Neural crest cell (in vitro differentiated cells): ENCODE measurements around the gene RNF123. TPM values are rescaled to one million over a fixed set of nuclear protein-coding genes. Genes with fewer than 3 reads are reported as not detected.
A peak's percentile ranks its signal among the peaks of the same experiment; 100 is the strongest.

Experiments used
- DNase-seq: peaks from one replicate; pipeline ENCODE4 v3.0.0; 2021; ENCODE audit warnings: low read depth, mixed read lengths, low spot score
- H3K27ac Mint-ChIP-seq: one replicate; pipeline ENCODE4 v1.8.0; 2021; ENCODE audit warnings: mild to moderate bottlenecking, mixed read lengths; ENCODE audit not compliant: unreplicated experiment
- H3K27me3 Mint-ChIP-seq: 2 replicates; pipeline ENCODE4 v1.8.0; 2021; ENCODE audit warnings: low read depth, mild to moderate bottlenecking, mixed read lengths
- H3K36me3 Mint-ChIP-seq: 2 replicates; pipeline ENCODE4 v1.8.0; 2021; ENCODE audit warnings: low read depth, mild to moderate bottlenecking, mixed read lengths
- H3K4me1 Mint-ChIP-seq: 2 replicates; pipeline ENCODE4 v1.8.0; 2021; ENCODE audit warnings: mixed read lengths
- H3K4me3 Mint-ChIP-seq: one replicate; pipeline ENCODE4 v1.8.0; 2021; ENCODE audit warnings: mild to moderate bottlenecking, mixed read lengths
- H3K9me3 Mint-ChIP-seq: 2 replicates; pipeline ENCODE4 v1.8.0; 2021; ENCODE audit warnings: mixed read lengths
- CTCF ChIP-seq: fragments of 200-600 bp; sonication (generic); conservative IDR thresholded peaks from 2 replicates; pipeline ENCODE4 v1.5.0; 2021; ENCODE audit warnings: antibody characterized with exemption, mild to moderate bottlenecking
- long read RNA-seq: library from polyadenylated mRNA; unstranded; transcript quantifications from one replicate; pipeline ENCODE4 v2.0.0, GENCODE V29; 2020
- total RNA-seq: library from RNA; stranded (reverse); gene quantifications from 2 replicates; pipeline ENCODE4 v1.2.1, GENCODE V29; 2021

RNF123 gene
- total RNA-seq = 42.4 and 44.9 TPM in 2 replicates
- long read RNA-seq, full-length matches to known transcripts = 1 of 14 reads
- long read RNA-seq, partial matches to known transcripts = 4 of 14 reads
- long read RNA-seq, other reads (novel, unspliced or antisense) = 9 of 14 reads

GRCh38 chr3:49689046-49689907, at the start of gene RNF123, which contains the start of gene MST1:
RNF123 (plus strand) TSS chr3:49689557; CDS start chr3:49691166, 1,609 bp downstream.
MST1 (minus strand) TSS chr3:49689474; CDS start chr3:49688691, 783 bp downstream.
- no peaks in the 10 kb centered on the region for H3K9me3 Mint-ChIP-seq
- H3K27ac Mint-ChIP-seq = peak within 1 kb of the TSS; percentile 98
- TF ChIP-seq CTCF = peak; percentile 50
- peak; percentile 96 for DNase-seq
- peak within 1 kb of the TSS; percentile 97 for H3K4me3 Mint-ChIP-seq
- no peaks in the 10 kb centered on the region for H3K36me3 Mint-ChIP-seq
- peaks cover 18% of the 10 kb centered on the region for H3K27me3 Mint-ChIP-seq
- H3K4me1 Mint-ChIP-seq = peaks cover 25% of the 10 kb centered on the region

- no peaks in the 10 kb centered on the region for H3K36me3 Mint-ChIP-seq
- H3K4me3 Mint-ChIP-seq = no peak overlapping the region
- H3K27me3 Mint-ChIP-seq = no peaks in the 10 kb centered on the region
- no peak for DNase-seq
- no peaks in the 10 kb centered on the region for H3K4me1 Mint-ChIP-seq
- H3K9me3 Mint-ChIP-seq = no peaks in the 10 kb centered on the region
- no peak overlapping the region for H3K27ac Mint-ChIP-seq
- no peak for TF ChIP-seq CTCF
These were observed 48.1 kb upstream of the RNF123 start for GRCh38 chr3:49641292-49641691.

GRCh38 chr3:49641921-49642707, 47.2 kb upstream of the RNF123 start:
- TF ChIP-seq CTCF = no peak
- H3K27ac Mint-ChIP-seq = no peak overlapping the region
- no peak for DNase-seq
- no peak overlapping the region for H3K4me3 Mint-ChIP-seq
- H3K27me3 Mint-ChIP-seq = no peaks in the 10 kb centered on the region
- no peaks in the 10 kb centered on the region for H3K4me1 Mint-ChIP-seq
- no peaks in the 10 kb centered on the region for H3K9me3 Mint-ChIP-seq
- no peaks in the 10 kb centered on the region for H3K36me3 Mint-ChIP-seq

- no peaks in the 10 kb centered on the region for H3K36me3 Mint-ChIP-seq
- DNase-seq = no peak
- H3K27me3 Mint-ChIP-seq = no peaks in the 10 kb centered on the region
- no peaks in the 10 kb centered on the region for H3K4me1 Mint-ChIP-seq
- H3K9me3 Mint-ChIP-seq = no peaks in the 10 kb centered on the region
- no peak overlapping the region for H3K4me3 Mint-ChIP-seq
- no peak overlapping the region for H3K27ac Mint-ChIP-seq
- TF ChIP-seq CTCF = no peak
These were observed 46.6 kb upstream of the RNF123 start for GRCh38 chr3:49642708-49643145.

GRCh38 chr3:49644684-49645083, 44.7 kb upstream of the RNF123 start:
- H3K36me3 Mint-ChIP-seq = no peaks in the 10 kb centered on the region
- no peak for DNase-seq
- no peaks in the 10 kb centered on the region for H3K27me3 Mint-ChIP-seq
- no peaks in the 10 kb centered on the region for H3K4me1 Mint-ChIP-seq
- TF ChIP-seq CTCF = no peak
- no peak overlapping the region for H3K4me3 Mint-ChIP-seq
- H3K9me3 Mint-ChIP-seq = no peaks in the 10 kb centered on the region
- H3K27ac Mint-ChIP-seq = no peak overlapping the region
